ENCODE data around the gene CACNA1C. TPM values are rescaled to one million over a fixed set of nuclear protein-coding genes. Genes with fewer than 3 reads are reported as not detected.

Gene CACNA1C
- total RNA-seq, 2 donors from 2014 or later = 70.0 to 127 TPM

DNA sequence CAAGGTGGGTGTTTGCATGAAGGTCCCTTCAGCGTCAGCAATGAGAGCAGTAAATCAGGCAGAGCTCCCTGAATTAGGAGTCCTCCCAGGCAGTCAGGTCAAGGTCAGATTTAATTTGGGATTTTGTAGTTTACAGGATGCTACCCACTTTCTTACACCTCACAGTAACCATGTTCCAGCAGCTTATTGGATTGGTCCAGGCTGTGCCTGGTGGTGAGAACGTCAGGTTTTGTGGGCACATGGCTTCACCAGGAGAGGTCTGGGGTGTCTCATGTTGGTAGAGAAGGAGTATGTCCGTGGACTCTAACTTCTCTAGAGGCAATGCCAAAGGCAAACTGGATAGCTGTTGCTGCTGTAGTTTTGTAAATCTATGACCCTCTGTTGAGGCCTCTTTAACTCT is 158.3 kb downstream of the CACNA1C start:
- Histone ChIP-seq H3K9me3 (no peaks in the 10 kb centered on the region), H3K4me1 (ENCODE audit: control insufficient read depth in 1 of 2, low read depth in 2 of 2) (peaks cover 5 to 39% of the 10 kb centered on the region in 2 donors), H3K4me3 (no peak overlapping the region), H3K27ac (no peak overlapping the region), H3K27me3 (replicated peaks; ENCODE audit: insufficient read depth) (no peaks in the 10 kb centered on the region), H3K36me3 (no peaks in the 10 kb centered on the region)
- ATAC-seq (ENCODE audit: insufficient number of reproducible peaks, low FRiP score, low read depth) = no peak
- TF ChIP-seq, protein P1, sequence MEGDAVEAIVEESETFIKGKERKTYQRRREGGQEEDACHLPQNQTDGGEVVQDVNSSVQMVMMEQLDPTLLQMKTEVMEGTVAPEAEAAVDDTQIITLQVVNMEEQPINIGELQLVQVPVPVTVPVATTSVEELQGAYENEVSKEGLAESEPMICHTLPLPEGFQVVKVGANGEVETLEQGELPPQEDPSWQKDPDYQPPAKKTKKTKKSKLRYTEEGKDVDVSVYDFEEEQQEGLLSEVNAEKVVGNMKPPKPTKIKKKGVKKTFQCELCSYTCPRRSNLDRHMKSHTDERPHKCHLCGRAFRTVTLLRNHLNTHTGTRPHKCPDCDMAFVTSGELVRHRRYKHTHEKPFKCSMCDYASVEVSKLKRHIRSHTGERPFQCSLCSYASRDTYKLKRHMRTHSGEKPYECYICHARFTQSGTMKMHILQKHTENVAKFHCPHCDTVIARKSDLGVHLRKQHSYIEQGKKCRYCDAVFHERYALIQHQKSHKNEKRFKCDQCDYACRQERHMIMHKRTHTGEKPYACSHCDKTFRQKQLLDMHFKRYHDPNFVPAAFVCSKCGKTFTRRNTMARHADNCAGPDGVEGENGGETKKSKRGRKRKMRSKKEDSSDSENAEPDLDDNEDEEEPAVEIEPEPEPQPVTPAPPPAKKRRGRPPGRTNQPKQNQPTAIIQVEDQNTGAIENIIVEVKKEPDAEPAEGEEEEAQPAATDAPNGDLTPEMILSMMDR (IDR thresholded peaks at IDR 0.05) = no peak
- DNase-seq (ENCODE audit: low spot score) = no peak

- Histone ChIP-seq H3K27me3 (replicated peaks; ENCODE audit: insufficient read depth) (no peaks in the 10 kb centered on the region), H3K4me3 (no peak overlapping the region), H3K4me1 (ENCODE audit: control insufficient read depth in 1 of 2, low read depth in 2 of 2) (peaks cover 5 to 36% of the 10 kb centered on the region in 2 donors), H3K36me3 (no peaks in the 10 kb centered on the region), H3K9me3 (no peaks in the 10 kb centered on the region), H3K27ac (no peak overlapping the region)
- TF ChIP-seq, protein P1 (IDR thresholded peaks at IDR 0.05) = no peak
- no peak for DNase-seq (ENCODE audit: low spot score)
- ATAC-seq (ENCODE audit: insufficient number of reproducible peaks, low FRiP score, low read depth) = no peak
Observed at GRCh38 chr12:2212537-2212936, 159.8 kb downstream of the CACNA1C start.

GRCh38 chr12:2212971-2213869 is 160.4 kb downstream of the CACNA1C start:
- Histone ChIP-seq H3K36me3 (no peaks in the 10 kb centered on the region), H3K27ac (no peak overlapping the region), H3K9me3 (no peaks in the 10 kb centered on the region), H3K27me3 (replicated peaks; ENCODE audit: insufficient read depth) (no peaks in the 10 kb centered on the region), H3K4me3 (no peak overlapping the region), H3K4me1 (ENCODE audit: control insufficient read depth in 1 of 2, low read depth in 2 of 2) (peaks cover 5 to 29% of the 10 kb centered on the region in 2 donors)
- DNase-seq (ENCODE audit: low spot score) (no peak), ATAC-seq (ENCODE audit: insufficient number of reproducible peaks, low FRiP score, low read depth) (no peak)
- TF ChIP-seq, protein P1 (IDR thresholded peaks at IDR 0.05) = no peak

GRCh38 chr12:2214411-2214810 is 161.6 kb downstream of the CACNA1C start:
- Histone ChIP-seq H3K9me3 (no peaks in the 10 kb centered on the region), H3K4me1 (ENCODE audit: control insufficient read depth in 1 of 2, low read depth in 2 of 2) (peaks cover 5 to 29% of the 10 kb centered on the region in 2 donors), H3K27me3 (replicated peaks; ENCODE audit: insufficient read depth) (no peaks in the 10 kb centered on the region), H3K27ac (no peak overlapping the region), H3K4me3 (no peak overlapping the region), H3K36me3 (no peaks in the 10 kb centered on the region)
- TF ChIP-seq, protein P1 (IDR thresholded peaks at IDR 0.05) = no peak
- no peak for ATAC-seq (ENCODE audit: insufficient number of reproducible peaks, low FRiP score, low read depth)
- no peak for DNase-seq (ENCODE audit: low spot score)

DNA sequence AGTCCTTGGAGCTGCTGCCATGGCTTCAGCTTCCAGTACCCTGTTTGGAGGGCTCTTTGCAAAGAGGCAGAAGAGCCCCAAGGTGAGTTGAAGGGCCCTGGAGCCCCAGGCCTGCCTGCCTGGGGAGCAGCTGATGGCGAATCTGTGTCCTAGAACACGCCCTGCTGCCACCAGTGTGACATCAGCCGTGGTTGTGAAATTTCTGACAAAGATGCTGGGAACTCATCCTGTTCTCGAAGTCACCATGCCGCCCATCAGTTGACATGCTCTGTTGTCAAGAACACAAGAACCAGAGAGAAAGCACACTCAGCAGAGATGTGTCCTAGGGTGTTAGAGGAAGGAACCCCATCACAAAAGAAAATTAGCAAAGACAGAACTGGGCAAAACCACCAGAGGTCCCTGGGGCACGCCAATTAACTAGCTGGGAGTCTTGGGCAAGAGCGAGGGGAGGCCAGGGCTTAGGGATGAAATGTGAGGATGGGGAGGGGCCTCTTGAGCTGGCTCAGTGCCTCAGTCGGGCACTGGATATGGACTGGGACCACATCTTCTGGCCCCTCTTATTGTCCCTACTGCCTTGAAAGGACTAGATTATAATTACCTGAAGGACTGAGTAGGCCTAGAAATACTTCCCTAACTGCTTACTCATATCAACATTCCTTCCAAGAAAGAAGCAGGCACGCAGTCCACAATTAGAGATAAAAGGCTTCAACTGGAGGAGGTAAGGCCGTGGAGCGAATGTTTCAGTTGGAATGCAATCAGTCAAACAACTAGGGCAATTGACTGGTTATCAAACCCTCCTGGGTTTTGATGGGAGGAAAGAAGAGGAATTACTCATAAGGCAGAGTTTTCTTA is 163.1 kb downstream of the CACNA1C start:
- peaks cover 5 to 34% of the 10 kb centered on the region in 2 donors for H3K4me1 ChIP-seq (ENCODE audit: control insufficient read depth in 1 of 2, low read depth in 2 of 2)
- H3K36me3 ChIP-seq = no peaks in the 10 kb centered on the region
- TF ChIP-seq, protein P1 (IDR thresholded peaks at IDR 0.05) = no peak
- no peak for DNase-seq (ENCODE audit: low spot score)
- no peak overlapping the region for H3K27ac ChIP-seq
- ATAC-seq (ENCODE audit: insufficient number of reproducible peaks, low FRiP score, low read depth) = no peak
- H3K4me3 ChIP-seq = no peak overlapping the region
- no peaks in the 10 kb centered on the region for H3K27me3 ChIP-seq (replicated peaks; ENCODE audit: insufficient read depth)
- H3K9me3 ChIP-seq = no peaks in the 10 kb centered on the region

Data from thoracic aorta (tissue), 2 donors.